ENCODE results near the gene RAD23A. TPM values are rescaled to one million over a fixed set of nuclear protein-coding genes. Genes with fewer than 3 reads are reported as not detected.
"Not testable (repeated sequence)": the region's sequence is repeated elsewhere in the genome, so short reads cannot be mapped to it uniquely, and the experiment has no call there.

RAD23A gene
- total RNA-seq, 2 donors from 2014 or later = 78.5 to 121 TPM

GRCh38 chr19:12913011-12913561 is 32.6 kb upstream of the RAD23A start:
- Histone ChIP-seq H3K9me3 (no peaks in the 10 kb centered on the region), H3K36me3 (no peaks in the 10 kb centered on the region), H3K4me1 (no peaks in the 10 kb centered on the region), H3K27ac (peak overlapping the region; percentile 30), H3K9ac (ENCODE audit: low read depth in 2 of 2, low read length in 2 of 2) (peak overlapping the region; percentile 14 to 43), H3K27me3 (no peaks in the 10 kb centered on the region), H3K4me3 (no peak overlapping the region)
- TF ChIP-seq CTCF (IDR thresholded peaks at IDR 0.05) = no peak
- peak; percentile 40 for DNase-seq
- intact Hi-C loops (cut with DNase I) = no loop called here

- H3K9ac ChIP-seq (ENCODE audit: low read depth in 2 of 2, low read length in 2 of 2) = peak overlapping the region in 1 of 2 donors; percentile 14
- no peak overlapping the region for H3K4me3 ChIP-seq
- H3K27me3 ChIP-seq = no peaks in the 10 kb centered on the region
- no peaks in the 10 kb centered on the region for H3K9me3 ChIP-seq
- H3K4me1 ChIP-seq = no peaks in the 10 kb centered on the region
- no peak for TF ChIP-seq CTCF (IDR thresholded peaks at IDR 0.05)
- no peak overlapping the region for H3K27ac ChIP-seq
- no peaks in the 10 kb centered on the region for H3K36me3 ChIP-seq
- intact Hi-C loops (cut with DNase I) = no loop called here
- no peak for DNase-seq
These were observed 31.6 kb upstream of the RAD23A start for GRCh38 chr19:12913851-12914690.

- H3K36me3 ChIP-seq; H3K9ac ChIP-seq (ENCODE audit: low read depth in 2 of 2, low read length in 2 of 2); intact Hi-C loops (cut with DNase I); H3K27ac ChIP-seq; H3K9me3 ChIP-seq; H3K27me3 ChIP-seq; H3K4me1 ChIP-seq; H3K4me3 ChIP-seq; DNase-seq: not testable (repeated sequence)
These were observed 29.8 kb upstream of the RAD23A start for GRCh38 chr19:12915860-12916259.

GRCh38 chr19:12918253-12918652 is 27.4 kb upstream of the RAD23A start:
- DNase-seq = no peak
- no peak for TF ChIP-seq CTCF (IDR thresholded peaks at IDR 0.05)

GRCh38 chr19:12921047-12921446 is 24.6 kb upstream of the RAD23A start:
- Histone ChIP-seq H3K27ac (no peak overlapping the region), H3K36me3 (peaks cover 11% of the 10 kb centered on the region), H3K4me1 (no peaks in the 10 kb centered on the region), H3K9ac (ENCODE audit: low read depth in 2 of 2, low read length in 2 of 2) (no peak overlapping the region), H3K4me3 (no peak overlapping the region), H3K9me3 (no peaks in the 10 kb centered on the region), H3K27me3 (no peaks in the 10 kb centered on the region)
- intact Hi-C loops (cut with DNase I) = no loop called here
- peak; percentile 25 for DNase-seq
- TF ChIP-seq CTCF (IDR thresholded peaks at IDR 0.05) = no peak

More at GRCh38 chr19:12918253-12918652, 27.4 kb upstream of the RAD23A start:
- no peak overlapping the region for H3K9ac ChIP-seq (ENCODE audit: low read depth in 2 of 2, low read length in 2 of 2)
- H3K4me3 ChIP-seq = no peak overlapping the region
- no peaks in the 10 kb centered on the region for H3K27me3 ChIP-seq
- no peak overlapping the region for H3K27ac ChIP-seq
- H3K9me3 ChIP-seq = no peaks in the 10 kb centered on the region
- intact Hi-C loops (cut with DNase I) = loop anchor here (2.0 kb wide), 1 partner anchor 27 kb away; the partner anchor contains the start of gene RAD23A
- peaks cover 6% of the 10 kb centered on the region for H3K36me3 ChIP-seq
- H3K4me1 ChIP-seq = no peaks in the 10 kb centered on the region

GRCh38 chr19:12922959-12923358 is 22.7 kb upstream of the RAD23A start:
- peaks cover 11% of the 10 kb centered on the region for H3K36me3 ChIP-seq
- H3K9me3 ChIP-seq = no peaks in the 10 kb centered on the region
- no peak overlapping the region for H3K27ac ChIP-seq
- no peak overlapping the region for H3K9ac ChIP-seq (ENCODE audit: low read depth in 2 of 2, low read length in 2 of 2)
- H3K27me3 ChIP-seq = no peaks in the 10 kb centered on the region
- H3K4me1 ChIP-seq = no peaks in the 10 kb centered on the region
- TF ChIP-seq CTCF (IDR thresholded peaks at IDR 0.05) = no peak
- H3K4me3 ChIP-seq = no peak overlapping the region
- intact Hi-C loops (cut with DNase I) = no loop called here
- no peak for DNase-seq

Measured in colonic mucosa (tissue), 4 donors.